Heart left ventricle (tissue), 13 donors: Measurements from ENCODE around the gene ADI1.

Source experiments
- POLR2A ChIP-seq, 2 donors: fragments of 450-650 bp; IDR thresholded peaks; one replicate each; pipeline ENCODE4 v1.6.1; 2017; ENCODE audit warnings: antibody characterized with exemption in 2 of 2, mild to moderate bottlenecking in 2 of 2, moderate library complexity in 2 of 2
- TF ChIP-seq, protein P1 (sequence below), 12 donors: fragments of 200-600 bp; sonication (generic) in 4 of 12; IDR thresholded peaks; one replicate each; pipeline versions ENCODE4 v1.5.0 to v1.8.0; 2018 to 2022; ENCODE audit warnings: antibody characterized with exemption in 12 of 12, mild to moderate bottlenecking in 5 of 12
- donor health status: ischemic (EF 13 %, LVEDD 7.1; RV severe dilation, severe dysfunction).
- donor health status: DM: no; HTN: yes; CAD: no.
- donor health status: DM: no; HTN: no; CAD: no.
- donor health status: ischemic (EF 25% LVEDD 6.9; RV normal size, moderate dysfunction).
- donor health status: ischemic (EF 25% LVEDD 5.7; RV mildly dilated, moderate dysfunction).
- donor health status: ischemic (EF 35%, LVEDD 5.7; RV mildly dilated, moderate dysfunction).
- donor health status: nonischemic (EF 11% LVEDD 7.7; RV severe dilation, severe dysfunction).
- donor health status: DM: yes; HTN: yes; CAD: no.
- donor health status: PGD.
- donor health status: ischemic (EF 29% LVEDD 5.4; RV normal size, mild dysfunction).
- donor health status: nonischemic (EF 23%, LVEDD 6.1; RV moderate dilation, normal function).

GRCh38 chr2:3553946-3554345, 34.6 kb upstream of the ADI1 start:
- TF ChIP-seq, protein P1, sequence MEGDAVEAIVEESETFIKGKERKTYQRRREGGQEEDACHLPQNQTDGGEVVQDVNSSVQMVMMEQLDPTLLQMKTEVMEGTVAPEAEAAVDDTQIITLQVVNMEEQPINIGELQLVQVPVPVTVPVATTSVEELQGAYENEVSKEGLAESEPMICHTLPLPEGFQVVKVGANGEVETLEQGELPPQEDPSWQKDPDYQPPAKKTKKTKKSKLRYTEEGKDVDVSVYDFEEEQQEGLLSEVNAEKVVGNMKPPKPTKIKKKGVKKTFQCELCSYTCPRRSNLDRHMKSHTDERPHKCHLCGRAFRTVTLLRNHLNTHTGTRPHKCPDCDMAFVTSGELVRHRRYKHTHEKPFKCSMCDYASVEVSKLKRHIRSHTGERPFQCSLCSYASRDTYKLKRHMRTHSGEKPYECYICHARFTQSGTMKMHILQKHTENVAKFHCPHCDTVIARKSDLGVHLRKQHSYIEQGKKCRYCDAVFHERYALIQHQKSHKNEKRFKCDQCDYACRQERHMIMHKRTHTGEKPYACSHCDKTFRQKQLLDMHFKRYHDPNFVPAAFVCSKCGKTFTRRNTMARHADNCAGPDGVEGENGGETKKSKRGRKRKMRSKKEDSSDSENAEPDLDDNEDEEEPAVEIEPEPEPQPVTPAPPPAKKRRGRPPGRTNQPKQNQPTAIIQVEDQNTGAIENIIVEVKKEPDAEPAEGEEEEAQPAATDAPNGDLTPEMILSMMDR (IDR thresholded peaks at IDR 0.05) = no peak
- no peak for TF ChIP-seq POLR2A (IDR thresholded peaks at IDR 0.05)
